ENCODE results near the gene PCSK5.

DNA sequence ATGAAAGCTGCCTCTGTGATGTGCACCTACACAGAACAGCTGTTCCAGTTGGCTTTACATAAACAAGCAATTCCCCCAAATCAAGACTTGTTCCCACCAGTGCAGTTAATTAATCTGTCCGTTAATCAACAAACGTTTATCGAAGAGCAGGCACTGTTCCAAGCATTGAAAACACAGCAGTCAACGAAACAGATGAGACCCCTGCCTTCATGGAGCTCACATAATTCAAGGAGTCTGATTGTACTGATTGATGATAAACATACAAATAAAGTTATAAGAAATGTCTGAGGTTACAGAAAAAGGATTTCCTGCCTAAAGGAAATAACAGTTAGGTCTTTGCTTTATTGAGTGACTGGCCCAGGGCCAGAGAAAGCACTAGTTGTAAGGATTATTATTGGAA is 26.2 kb upstream of the PCSK5 start:
- TF ChIP-seq, protein P1, sequence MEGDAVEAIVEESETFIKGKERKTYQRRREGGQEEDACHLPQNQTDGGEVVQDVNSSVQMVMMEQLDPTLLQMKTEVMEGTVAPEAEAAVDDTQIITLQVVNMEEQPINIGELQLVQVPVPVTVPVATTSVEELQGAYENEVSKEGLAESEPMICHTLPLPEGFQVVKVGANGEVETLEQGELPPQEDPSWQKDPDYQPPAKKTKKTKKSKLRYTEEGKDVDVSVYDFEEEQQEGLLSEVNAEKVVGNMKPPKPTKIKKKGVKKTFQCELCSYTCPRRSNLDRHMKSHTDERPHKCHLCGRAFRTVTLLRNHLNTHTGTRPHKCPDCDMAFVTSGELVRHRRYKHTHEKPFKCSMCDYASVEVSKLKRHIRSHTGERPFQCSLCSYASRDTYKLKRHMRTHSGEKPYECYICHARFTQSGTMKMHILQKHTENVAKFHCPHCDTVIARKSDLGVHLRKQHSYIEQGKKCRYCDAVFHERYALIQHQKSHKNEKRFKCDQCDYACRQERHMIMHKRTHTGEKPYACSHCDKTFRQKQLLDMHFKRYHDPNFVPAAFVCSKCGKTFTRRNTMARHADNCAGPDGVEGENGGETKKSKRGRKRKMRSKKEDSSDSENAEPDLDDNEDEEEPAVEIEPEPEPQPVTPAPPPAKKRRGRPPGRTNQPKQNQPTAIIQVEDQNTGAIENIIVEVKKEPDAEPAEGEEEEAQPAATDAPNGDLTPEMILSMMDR (conservative IDR thresholded peaks at IDR 0.05; ENCODE audit: low read length), result no peak
- TF ChIP-seq EZH2phosphoT487 (IDR thresholded peaks at IDR 0.05; ENCODE audit: borderline replicate concordance, low read depth, low read length), result no peak

All from OCI-LY7 (cell line).